NCI-H82 treated with DMSO at 0.1 percent for 48 hours (cell line): Measurements from ENCODE around the gene KDM8.

Experiments used
- DNase-seq: peaks from one replicate; lab custom pipeline; 2025; ENCODE audit not compliant: unreplicated experiment; lab: John Stamatoyannopoulos, UW

The KDM8 gene

GRCh38 chr16:27267037-27267677 lies 63.8 kb downstream of the KDM8 start:
- DNase-seq: no peak

DNA sequence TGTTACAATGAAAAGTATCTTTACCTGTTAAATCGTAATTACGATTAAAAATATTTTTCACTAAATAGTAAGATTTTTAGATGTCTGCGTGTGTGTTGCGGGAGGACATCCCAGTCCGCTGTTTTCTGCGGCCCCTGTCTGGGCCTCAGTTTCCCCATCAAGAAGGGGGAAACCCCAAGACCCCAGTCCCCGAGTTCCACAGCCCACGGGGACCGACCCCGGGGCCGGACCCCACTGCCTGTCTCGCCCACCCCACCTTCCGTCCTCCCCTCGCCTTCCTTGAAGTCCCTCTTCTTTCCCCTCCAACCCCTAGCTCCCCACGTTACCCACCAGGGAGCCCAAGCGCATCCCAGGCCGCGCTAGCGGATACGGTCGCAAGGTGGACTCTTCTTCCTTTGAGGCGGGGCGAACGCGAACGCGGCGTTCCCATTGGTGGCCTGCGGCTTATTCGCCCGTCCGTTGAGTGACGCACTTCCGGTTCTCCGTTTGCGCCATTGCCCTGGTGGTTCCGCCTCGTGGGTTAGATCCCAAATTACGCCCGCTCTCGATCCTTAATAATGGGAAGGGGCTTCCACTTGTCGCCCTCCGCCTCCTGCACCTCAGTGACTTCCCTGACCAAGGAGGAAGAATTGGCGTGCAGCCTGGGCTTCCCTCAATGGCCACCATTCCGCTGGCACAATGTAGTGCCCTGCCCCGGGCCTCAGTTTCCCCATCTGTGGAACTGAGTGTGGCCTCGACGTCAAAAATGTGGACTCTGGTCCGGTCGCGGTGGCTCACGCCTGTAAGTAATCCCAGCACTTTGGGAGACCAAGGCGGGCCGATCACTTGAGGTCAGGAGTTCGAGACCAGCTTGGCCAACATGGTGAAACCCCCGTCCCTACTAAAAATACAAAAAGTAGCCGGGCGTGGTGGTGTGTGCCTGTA lies 65.3 kb downstream of the KDM8 start, which contains the start of gene NSMCE1:
NSMCE1 (minus strand) TSS at position 397 of the 924 bp plus-strand sequence. CDS start 11,202 bp downstream, outside the sequence.
- DNase-seq: peak; percentile 81

GRCh38 chr16:27269300-27270150 lies 66.2 kb downstream of the KDM8 start:
- no peak for DNase-seq

GRCh38 chr16:27270349-27270748 lies 67.0 kb downstream of the KDM8 start:
- no peak for DNase-seq
